ENCODE data around the gene SLC8B1.
A peak's percentile ranks its signal among the peaks of the same experiment; 100 is the strongest.
"Not testable (repeated sequence)": the region's sequence is repeated elsewhere in the genome, so short reads cannot be mapped to it uniquely, and the experiment has no call there.

Gene SLC8B1

DNA sequence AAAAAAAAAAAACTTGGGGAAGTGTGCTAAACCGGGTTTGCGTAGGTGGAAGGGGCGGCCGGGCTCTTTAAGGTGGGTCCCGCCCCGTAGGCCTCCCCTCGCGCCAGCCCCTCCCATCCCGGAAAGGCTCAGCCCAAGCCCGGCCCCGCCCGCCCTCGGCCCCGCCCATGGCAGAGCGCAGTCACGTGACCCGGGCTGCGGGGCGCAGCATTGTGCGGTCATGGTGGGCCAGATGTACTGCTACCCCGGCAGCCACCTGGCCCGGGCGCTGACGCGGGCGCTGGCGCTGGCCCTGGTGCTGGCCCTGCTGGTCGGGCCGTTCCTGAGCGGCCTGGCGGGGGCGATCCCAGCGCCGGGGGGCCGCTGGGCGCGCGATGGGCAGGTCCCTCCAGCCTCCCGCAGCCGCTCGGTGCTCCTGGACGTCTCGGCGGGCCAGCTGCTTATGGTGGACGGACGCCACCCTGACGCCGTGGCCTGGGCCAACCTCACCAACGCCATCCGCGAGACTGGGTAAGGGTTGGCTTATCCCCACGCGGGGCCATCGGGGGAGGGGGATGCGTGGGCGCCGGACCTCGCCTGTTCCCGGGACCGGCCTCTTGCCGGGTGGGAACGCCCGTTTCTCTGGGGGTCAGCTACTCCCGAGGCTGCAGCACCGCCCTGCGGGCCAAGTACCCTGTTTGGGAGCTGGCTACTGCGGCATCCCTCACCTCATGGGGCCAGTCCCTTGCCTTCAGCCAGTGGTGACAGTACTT, 23.6 kb upstream of the SLC8B1 start, which contains the start of gene PLBD2:
TSS of gene PLBD2 (plus strand) at position 207 of the 752 bp plus-strand sequence. CDS start at position 221, 14 bp downstream.
- peak; percentile 98 for DNase-seq (ENCODE audit: low read depth, low spot score)

DNA sequence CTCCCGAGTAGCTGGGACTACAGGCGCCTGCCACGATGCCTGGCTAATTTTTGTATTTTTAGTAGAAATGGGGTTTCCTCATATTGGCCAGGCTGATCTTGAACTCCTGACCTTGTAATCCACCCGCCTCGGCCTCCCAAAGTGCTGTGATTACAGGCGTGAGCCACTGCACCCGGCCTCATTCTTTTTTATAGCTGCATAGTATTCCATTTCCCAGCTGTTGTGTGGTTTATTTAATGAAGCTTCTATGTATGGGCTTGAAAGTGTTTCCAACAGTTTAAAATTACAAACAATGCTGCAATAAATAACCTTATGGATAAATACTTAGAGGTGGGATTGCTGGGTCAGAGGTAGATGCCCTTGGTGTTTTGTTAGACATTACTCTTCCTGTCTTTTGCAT, 19.3 kb upstream of the SLC8B1 start:
- DNase-seq (ENCODE audit: low read depth, low spot score): not testable (repeated sequence)

DNA sequence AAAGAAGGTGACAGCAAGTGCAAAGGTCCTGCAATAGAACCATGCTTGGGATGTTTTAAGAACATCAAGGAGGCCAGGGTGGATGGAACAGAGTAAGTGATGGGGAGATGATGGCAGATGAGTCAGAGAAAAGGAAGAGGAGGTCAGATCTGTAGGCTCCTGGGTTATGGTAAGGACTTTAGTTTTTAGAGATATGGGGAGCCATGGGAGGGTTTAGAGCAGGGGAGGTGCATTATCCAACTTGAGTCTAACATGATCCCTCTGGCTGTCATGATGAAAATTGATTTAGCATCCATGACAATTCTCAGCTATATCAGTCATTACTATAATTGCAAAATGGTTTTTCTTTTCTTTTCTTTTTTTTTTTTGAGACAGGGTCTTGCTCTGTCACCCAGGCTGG, 16.2 kb upstream of the SLC8B1 start:
- no peak for DNase-seq (ENCODE audit: low read depth, low spot score)

DNA sequence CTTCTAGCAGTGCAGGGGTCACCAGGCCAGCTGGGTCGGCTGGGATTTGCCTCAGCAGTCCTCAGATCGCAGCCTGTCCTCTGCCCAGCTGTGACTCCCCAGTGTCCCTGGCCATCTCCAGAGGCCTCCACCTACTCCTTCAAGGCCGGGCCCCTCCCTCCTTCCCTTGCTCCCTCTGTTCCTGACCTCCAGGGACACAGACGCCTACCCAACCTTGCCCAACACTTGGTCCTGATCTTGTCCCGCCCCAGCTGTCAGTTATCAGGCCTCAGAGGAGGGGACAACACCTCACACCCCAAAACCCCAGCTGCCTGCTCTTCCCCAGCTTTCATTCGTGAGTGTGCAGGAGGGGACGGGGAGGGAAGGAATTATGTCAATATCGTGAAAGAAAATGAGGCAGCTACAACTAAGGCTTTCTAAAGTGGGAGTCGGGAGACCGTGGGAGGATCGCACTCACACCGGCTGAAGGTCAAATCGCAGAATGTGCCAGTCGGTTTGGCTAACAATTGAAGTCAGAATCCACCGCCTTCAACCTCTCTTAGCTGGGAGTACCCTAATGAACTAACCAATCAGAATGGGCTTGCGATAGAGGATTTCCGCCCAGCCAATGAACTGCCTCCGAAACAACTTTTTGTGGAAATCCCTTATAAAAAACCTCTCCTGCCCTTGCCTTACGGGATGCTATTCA, 14.1 kb upstream of the SLC8B1 start:
- DNase-seq (ENCODE audit: low read depth, low spot score): peak; percentile 25

DNA sequence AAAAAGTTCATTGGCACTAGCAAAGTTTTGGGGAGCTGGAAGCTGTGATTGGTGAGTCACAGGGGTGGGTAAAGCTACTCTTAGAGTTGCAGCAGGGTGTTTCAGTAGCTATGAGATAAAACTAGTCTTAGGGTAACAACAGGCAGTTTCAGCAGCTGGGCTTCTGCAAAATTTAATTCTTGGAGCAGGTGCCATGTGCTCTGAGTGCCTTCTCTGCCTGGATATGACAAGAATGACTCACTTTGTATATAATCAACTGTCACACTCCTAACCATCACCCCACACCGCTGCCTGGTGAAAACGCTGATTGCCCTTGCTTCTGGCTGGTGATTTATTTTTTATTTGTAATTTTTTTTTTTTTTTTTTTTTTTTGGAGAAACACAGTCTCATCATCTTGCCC, 13.0 kb upstream of the SLC8B1 start:
- no peak for DNase-seq (ENCODE audit: low read depth, low spot score)

DNA sequence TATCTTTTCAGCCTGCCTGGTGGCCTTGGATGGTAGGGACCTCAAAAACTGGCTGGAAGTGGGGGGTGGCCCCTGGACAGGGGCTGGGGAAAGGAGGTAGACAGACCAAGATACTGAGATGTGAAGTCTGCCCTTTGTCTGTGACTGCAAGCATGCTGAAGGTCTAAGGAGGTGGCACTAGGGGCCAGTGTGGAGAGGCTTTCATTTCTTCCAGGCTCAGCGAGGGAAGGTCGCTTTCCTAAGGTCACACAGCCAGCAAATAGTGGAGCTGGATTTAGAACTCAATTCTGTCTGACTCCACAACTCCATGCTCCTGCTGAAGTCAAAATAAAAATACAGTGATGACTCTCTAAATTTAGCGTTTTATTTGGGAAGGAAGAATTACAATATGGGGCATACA, 12.2 kb upstream of the SLC8B1 start:
- DNase-seq (ENCODE audit: low read depth, low spot score): no peak

DNA sequence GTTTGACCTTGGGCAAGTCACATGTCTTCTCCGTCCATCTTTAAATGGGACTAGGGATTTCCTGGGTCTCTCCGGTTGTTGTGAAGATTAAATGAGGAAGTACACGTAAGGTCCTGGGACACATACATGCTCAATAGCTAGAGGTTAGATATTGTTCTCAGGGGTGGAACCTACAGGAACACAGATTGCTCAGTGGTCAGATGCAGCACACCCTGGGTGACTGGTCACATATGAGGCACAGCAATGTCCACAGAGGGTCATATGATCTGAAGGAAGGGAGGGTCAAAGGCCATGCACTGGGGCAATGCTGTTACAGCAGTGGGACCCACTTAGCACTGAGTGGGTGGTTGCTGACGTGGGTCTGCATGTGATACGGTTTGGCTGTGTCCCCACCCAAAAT, 11.4 kb upstream of the SLC8B1 start:
- no peak for DNase-seq (ENCODE audit: low read depth, low spot score)

DNA sequence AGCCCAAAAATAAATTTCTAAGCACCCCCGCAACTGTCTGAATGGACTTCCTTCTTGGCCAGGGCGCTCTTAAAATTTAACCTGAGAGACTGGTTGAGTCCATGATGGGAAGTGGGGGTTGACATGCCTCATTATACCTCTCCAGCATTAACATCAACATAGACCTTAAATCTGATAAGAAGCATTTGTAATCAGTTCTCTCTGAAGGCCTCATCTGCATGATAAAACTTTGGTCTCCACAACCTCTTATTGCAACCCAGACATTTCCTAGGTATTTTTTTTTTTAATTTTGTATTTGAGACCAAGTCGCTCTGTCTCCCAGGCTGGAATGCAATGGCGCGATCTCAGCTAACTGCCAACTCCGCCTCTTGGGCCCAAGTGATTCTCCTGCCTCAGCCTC, 10.4 kb upstream of the SLC8B1 start:
- DNase-seq (ENCODE audit: low read depth, low spot score): no peak

DNA sequence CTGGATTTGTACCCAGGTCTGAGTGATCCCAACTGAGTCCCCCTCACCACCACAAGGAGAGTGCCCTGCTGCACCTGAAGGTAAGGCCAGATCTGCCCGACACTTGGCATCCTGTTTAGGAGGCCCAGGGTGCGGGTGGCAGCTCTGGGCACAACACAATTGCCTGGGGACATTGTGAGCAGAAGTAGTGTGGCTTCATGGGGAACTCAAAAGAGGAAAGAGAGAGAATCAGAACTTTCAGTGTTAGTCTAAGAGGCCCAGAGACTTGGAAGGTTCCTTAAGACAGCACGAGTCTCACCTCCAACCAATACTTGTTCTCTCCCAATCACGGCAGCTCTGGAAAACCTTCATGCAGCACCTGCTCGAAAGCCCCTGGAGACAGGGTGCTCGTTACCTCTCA, 6.6 kb upstream of the SLC8B1 start:
- no peak for DNase-seq (ENCODE audit: low read depth, low spot score)

DNA sequence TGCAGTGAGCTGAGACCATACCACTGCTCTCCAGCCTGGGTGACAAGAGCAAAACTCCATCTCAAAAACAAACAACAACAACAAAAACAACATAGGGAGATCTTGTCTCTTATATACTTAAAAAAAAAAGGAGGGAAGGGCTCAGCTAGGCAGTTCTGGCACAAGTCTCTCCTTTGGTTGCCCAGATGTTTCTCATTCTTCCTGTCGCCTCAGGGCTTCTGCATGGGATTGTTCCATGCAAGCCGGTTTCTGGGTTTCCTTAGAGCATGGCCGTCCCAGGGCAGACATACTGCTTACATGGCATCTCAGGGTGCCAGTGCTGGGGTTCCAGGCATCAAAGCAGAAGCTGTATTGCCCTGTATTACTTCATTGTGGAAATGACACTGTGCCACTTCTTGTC, 5.2 kb upstream of the SLC8B1 start:
- DNase-seq (ENCODE audit: low read depth, low spot score): no peak

DNA sequence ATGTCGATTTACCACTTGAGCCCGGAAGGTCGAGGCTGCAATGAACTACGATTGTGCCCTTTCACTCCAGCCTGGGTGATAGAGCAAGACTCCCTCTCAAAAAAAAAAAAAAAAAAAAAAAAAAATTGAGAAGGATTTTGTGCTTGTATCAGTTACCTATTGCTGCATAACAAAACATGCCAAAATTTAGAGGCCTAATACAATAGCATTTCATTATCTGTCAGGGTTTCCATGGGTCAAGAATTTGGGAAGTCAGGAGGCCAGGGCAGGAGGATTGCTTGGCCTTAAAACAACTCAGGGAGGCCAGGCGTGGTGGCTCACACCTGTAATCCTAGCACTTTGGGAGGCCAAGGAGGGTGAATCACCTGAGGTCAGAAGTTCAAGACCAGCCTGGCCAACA, 4.6 kb upstream of the SLC8B1 start:
- no peak for DNase-seq (ENCODE audit: low read depth, low spot score)

DNA sequence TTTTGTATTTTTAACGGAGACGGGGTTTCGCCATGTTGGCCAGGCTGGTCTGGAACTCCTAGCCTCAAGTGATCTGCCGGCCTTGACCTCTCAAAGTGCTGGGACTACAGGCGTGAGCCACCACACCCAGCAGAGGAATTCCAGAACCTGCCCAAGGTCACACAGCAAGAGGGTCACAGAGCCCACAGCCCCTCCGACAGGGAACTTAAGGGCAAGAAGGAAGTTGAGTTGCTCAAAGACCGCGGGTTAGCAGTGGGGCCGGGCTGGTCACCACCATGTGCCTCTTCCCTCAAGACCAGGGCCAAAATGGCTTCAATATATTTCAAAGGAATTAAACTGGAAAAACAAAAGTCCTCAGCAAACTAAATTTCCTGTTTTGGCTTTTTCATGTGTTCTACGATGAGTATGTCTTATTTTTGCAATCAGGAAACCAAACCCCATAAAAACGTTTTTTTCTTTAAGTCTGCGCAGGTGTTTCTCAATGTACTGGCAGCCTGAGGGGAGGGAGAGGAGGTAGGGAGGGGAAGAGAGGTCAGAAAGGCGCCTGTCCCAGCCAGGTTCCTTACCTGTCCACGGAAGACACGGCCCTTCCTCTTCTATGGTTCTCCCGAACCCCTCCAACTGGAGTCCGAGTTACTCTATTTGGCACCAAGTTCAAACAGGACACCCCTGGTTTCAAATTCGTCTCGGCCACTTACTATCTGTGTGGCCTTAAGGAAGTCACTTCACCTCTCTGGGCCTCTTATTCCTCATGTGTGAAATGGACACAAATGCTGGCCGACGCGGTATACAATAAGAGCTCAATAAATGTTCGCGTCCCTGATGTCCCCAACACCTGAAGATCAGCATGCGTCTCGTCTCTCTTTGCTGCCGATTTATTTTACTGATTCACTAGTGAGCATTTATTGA, 778 bp downstream of the SLC8B1 start:
- DNase-seq (ENCODE audit: low read depth, low spot score): no peak

DNA sequence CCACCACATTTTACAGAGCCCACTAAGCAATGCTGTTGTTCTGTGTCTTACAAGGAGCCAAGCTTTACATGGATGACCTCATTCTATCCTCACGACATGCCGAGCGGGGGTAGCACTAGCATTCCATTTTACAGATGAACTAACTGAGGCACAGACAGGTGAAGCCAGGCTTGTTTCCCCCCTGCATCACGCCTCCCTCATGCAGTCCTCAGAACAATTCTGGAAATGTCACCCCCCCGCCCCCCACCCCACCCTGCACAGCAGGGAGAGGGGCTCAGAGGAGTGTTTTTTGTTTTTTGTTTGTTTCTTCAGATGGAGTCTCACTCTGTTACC, 1.5 kb downstream of the SLC8B1 start:
- DNase-seq (ENCODE audit: low read depth, low spot score): no peak

DNA sequence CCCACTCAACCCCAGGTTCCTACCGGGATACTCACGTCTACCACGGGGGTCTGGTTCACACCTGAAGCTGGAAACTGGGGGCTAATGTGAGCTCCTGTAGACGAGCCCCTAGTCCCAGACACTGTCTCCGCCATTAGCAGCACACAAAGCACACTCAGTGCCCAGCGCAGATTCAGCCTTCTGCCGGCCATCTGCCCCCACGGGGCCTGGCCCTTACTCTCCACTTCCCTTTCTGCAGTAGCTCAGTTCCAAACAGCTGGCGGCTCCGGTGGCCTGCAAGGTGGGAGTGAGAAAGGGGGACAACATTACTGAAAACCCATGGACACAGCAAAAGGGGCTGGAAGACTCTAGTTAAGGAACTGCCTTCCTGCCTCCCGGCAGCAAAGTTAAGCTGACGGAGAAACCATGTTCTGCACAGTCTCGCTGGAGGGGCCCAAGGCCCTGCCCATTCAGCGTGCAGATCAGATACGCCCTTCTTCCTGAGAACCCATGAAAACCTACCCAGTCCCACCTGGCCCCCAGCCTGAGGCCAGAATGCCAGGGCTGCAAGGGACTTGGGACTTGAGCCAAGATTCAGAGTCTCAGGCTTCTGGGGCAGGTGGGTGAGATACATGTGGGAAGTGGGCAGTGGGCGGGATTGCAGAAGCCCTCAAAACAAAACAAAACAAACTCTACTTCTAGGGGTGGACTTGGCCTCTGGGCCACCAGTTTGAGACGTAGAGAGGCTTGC, 2.1 kb downstream of the SLC8B1 start:
- peak; percentile 14 for DNase-seq (ENCODE audit: low read depth, low spot score)

DNA sequence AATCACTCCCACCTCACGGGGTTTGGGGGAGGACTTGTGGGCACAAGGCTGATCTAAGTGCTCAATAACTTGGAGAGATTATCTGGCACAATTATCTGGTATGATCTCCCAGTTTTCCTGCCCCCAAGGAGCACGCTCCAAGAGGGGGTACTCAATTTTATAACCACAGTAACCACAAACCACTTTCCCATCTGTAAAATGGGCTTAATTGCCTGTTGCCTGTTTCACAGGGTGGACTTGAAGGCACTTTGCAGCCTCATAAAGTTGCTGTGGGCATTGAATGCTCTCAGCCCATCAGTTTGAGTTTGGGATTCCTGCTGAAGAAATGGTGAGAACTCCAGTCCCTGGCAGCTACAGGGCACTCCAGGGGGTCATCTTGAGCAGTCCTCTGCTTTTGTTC, 4.4 kb downstream of the SLC8B1 start:
- DNase-seq (ENCODE audit: low read depth, low spot score): no peak

DNA sequence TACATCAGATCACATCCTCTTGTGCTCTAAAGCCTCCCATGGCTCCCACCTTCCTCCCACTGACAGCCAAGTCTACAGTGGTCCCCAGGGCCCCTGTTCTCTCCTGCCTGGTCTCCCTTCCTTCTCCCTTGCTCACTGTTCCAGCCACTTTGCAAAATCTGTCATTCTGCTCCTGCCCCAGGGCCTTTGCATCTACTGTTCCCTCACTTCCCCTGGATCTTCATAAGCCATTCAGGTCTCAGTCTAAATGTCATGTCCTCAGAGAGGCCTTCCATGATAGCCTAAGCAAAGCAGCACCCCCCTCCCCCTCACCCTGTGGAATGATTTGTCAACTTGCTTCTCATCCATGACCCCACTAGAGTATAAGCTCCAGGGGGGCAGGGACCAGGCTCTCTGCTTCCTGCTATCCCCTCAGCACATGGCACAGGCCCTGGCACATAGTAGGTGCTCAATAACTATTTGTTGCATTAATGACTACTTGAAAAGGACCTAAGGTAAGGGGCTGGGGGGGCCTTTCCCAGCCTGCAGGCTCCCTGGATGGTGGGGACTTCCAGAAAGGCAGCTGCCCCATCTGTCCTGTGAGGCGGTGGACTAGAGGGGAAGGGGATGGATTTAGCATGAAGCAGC, 5.0 kb downstream of the SLC8B1 start:
- no peak for DNase-seq (ENCODE audit: low read depth, low spot score)

DNA sequence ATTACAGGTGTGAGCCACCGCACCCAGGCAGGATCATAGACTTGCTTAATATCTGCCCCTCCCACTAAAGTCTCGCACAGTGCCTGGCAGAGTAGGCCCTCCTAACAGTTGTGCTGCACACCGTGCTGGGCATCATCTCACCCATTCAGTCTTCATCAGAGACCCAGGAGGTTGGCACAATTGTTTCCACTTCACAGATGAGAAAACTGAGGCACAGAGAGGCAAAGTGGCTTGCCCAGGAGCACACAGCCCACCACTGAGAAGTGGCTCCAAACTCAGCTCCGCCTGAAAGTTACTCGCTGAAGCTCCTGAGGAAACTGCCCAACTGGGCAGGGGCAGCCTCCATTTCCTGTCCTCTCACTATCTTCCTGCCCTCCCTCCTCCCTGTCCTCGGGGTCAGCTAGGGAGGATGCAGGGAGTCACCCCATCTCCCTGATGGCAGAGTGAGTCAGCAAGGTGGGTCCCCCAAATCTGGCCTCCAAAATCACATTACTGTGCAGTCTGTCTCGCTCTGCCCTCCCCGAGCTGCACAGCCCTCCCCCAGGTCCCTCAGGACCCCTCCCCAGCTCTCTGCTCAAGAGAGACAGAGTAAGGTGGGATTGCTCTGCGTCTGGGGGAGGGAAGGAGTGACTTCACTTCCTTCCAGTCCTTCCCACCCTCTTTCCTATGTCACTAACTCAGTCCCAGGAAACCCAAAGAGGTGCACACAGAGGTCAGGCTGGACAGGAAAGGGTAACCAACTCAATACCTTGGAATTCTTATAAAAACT, 5.7 kb downstream of the SLC8B1 start:
- no peak for DNase-seq (ENCODE audit: low read depth, low spot score)

DNA sequence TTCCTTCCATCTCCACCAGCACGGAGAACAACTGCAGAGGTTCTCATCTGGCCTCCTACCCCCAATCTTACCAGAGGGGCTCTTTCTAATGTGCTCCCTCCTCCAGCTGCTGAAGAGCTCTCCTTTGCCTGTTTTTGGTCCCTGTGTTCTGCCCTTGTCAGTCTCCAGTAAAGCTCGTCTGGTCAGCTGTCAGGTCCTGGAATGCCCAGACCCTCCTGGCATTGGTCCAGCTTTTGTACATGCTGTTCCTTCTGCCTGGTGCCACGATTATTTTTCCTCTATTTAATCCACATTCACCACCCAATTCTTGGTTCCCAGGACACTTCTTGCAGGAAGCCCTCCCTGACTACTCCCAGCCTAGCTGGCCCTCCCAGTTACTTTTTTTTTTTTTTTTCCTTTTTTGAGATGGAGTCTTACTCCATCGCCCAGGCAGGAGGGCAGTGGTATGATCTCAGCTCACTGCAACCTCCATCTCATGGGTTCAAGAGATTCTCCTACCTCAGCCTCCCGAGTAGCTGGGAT, 6.5 kb downstream of the SLC8B1 start:
- no peak for DNase-seq (ENCODE audit: low read depth, low spot score)

DNA sequence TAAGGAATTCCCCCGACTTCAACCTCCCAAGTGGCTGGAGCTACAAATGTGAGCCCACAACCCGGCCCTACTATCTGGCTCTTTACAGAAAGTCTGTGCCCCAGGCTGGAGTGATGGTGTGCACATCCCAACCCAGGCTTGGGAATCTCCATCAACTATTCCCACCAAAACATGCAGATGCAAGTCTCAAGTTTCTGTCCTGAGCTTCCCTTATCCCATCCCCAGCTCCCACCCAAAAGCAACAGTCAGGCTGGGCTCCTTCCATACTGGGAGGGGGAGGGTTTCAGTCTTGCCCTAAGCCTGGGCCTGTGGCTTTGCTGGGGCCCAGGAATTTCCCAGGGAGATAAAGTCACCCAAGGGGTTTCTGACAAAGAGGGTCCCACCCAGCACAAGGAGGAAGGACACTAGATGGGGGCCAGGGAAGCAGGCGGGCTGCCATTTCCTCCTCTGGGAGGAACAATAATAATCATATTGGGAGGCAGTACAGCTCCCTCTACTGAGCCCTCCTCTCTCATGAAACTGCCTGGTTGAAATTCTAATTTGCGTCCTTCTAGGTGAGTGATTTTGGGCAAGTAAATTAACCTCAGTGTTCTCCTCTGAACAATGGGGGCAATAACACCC, 8.0 kb downstream of the SLC8B1 start:
- DNase-seq (ENCODE audit: low read depth, low spot score): no peak

DNA sequence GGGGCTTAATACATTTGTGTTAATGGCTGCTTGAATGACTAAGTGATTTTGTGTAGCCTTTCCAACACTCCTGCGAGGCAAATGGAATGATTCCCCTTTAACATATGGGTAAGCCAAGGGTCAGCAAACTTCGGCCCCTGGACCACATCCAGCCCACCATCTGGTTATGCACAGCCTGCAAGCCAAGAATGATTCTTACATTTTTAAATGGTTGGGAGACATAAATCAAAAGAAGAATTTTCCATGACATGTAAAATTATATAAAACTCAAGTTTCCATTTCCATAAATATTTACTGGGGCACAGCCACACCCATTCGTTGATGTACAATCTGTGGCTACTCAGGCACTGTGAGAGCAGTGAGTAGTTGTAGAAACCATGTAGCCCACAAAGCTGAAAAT, 9.0 kb downstream of the SLC8B1 start:
- no peak for DNase-seq (ENCODE audit: low read depth, low spot score)
